Skeletal muscle tissue (tissue), 4 donors: ENCODE data around the gene OR2V2. TPM values are rescaled to one million over a fixed set of nuclear protein-coding genes. Genes with fewer than 3 reads are reported as not detected.
A peak's percentile ranks its signal among the peaks of the same experiment; 100 is the strongest.
"Not testable (repeated sequence)": the region's sequence is repeated elsewhere in the genome, so short reads cannot be mapped to it uniquely, and the experiment has no call there.

Experiments used
- H3K27ac ChIP-seq: one replicate; pipeline ENCODE4 v1.7.0; 2013; ENCODE audit warnings: mild to moderate bottlenecking, low read depth, low read length, inconsistent platforms
- H3K27me3 ChIP-seq, 3 donors: one replicate each; pipeline ENCODE4 v1.7.0; 2013; ENCODE audit warnings: low read length in 3 of 3; ENCODE audit not compliant: control insufficient read depth in 3 of 3, insufficient read depth in 3 of 3
- H3K36me3 ChIP-seq, 3 donors: one replicate each; pipeline ENCODE4 v1.7.0; 2013; ENCODE audit warnings: low read length in 3 of 3; ENCODE audit not compliant: control insufficient read depth in 3 of 3, insufficient read depth in 3 of 3
- H3K4me1 ChIP-seq, 3 donors: one replicate each; pipeline ENCODE4 v1.7.0; 2013; ENCODE audit warnings: low read length in 3 of 3, mild to moderate bottlenecking in 3 of 3; ENCODE audit not compliant: control insufficient read depth in 3 of 3, insufficient read depth in 3 of 3
- H3K4me3 ChIP-seq, 3 donors: one replicate each; pipeline ENCODE4 v1.7.0; 2013; ENCODE audit warnings: low read length in 3 of 3
- H3K9ac ChIP-seq, 3 donors: one replicate each; pipeline ENCODE4 v1.7.0; 2013; ENCODE audit warnings: low read length in 3 of 3, mild to moderate bottlenecking in 3 of 3, moderate library complexity in 2 of 3, low read depth in 1 of 3
- H3K9me3 ChIP-seq, 3 donors: one replicate each; pipeline ENCODE4 v1.7.0; 2013; ENCODE audit warnings: low read length in 3 of 3; ENCODE audit not compliant: control insufficient read depth in 3 of 3
- total RNA-seq: library from RNA; depleted of rRNA; stranded (reverse); fragments of >200 nt; gene quantifications from one replicate; pipeline ENCODE4 v1.2.3, GENCODE V29; 2014
- donor health status: Osteomylitis.

Gene OR2V2
- total RNA-seq, 1 donor from 2014 or later = not detected

- H3K36me3 ChIP-seq = no peaks in the 10 kb centered on the region
- no peak overlapping the region for H3K9ac ChIP-seq
- H3K9me3 ChIP-seq = no peaks in the 10 kb centered on the region
- peaks cover 0 to 14% (median 7%) of the 10 kb centered on the region in 3 donors for H3K4me1 ChIP-seq
- H3K4me3 ChIP-seq = no peak overlapping the region
- peaks cover 0 to 9% (median 5%) of the 10 kb centered on the region in 3 donors for H3K27me3 ChIP-seq
- no peak overlapping the region for H3K27ac ChIP-seq
These were observed 11.5 kb downstream of the OR2V2 start for GRCh38 chr5:181158869-181159268.

- H3K27ac ChIP-seq = no peak overlapping the region
- H3K4me3 ChIP-seq = no peak overlapping the region
- no peaks in the 10 kb centered on the region for H3K9me3 ChIP-seq
- H3K36me3 ChIP-seq = no peaks in the 10 kb centered on the region
- peak overlapping the region in 1 of 3 donors; percentile 3 for H3K9ac ChIP-seq
- H3K4me1 ChIP-seq = peaks cover 0 to 14% (median 7%) of the 10 kb centered on the region in 3 donors
- peaks cover 4 to 12% (median 8%) of the 10 kb centered on the region in 3 donors for H3K27me3 ChIP-seq
These were observed 12.1 kb downstream of the OR2V2 start for GRCh38 chr5:181159286-181160151.

GRCh38 chr5:181160152-181160754, 12.9 kb downstream of the OR2V2 start:
- Histone ChIP-seq H3K9me3 (no peaks in the 10 kb centered on the region), H3K4me3 (peak overlapping the region; percentile 30 to 41 (median 40)), H3K27me3 (peaks cover 6 to 15% (median 11%) of the 10 kb centered on the region in 3 donors), H3K36me3 (no peaks in the 10 kb centered on the region), H3K9ac (no peak overlapping the region), H3K27ac (peak overlapping the region; percentile 36), H3K4me1 (peaks cover 0 to 14% (median 7%) of the 10 kb centered on the region in 3 donors)

GRCh38 chr5:181160755-181161533, 13.6 kb downstream of the OR2V2 start:
- H3K4me3 ChIP-seq, H3K36me3 ChIP-seq, H3K9ac ChIP-seq, H3K27ac ChIP-seq, H3K9me3 ChIP-seq: not testable (repeated sequence)
- Histone ChIP-seq H3K4me1 (peaks cover 0 to 14% (median 7%) of the 10 kb centered on the region in 3 donors), H3K27me3 (peaks cover 11 to 17% (median 11%) of the 10 kb centered on the region in 3 donors)

GRCh38 chr5:181161534-181162175, 14.3 kb downstream of the OR2V2 start:
- Histone ChIP-seq H3K9ac (no peak overlapping the region), H3K9me3 (no peaks in the 10 kb centered on the region), H3K4me3 (no peak overlapping the region), H3K27ac (no peak overlapping the region), H3K36me3 (no peaks in the 10 kb centered on the region), H3K27me3 (peaks cover 11 to 23% (median 11%) of the 10 kb centered on the region in 3 donors), H3K4me1 (peaks cover 0 to 14% (median 7%) of the 10 kb centered on the region in 3 donors)

GRCh38 chr5:181163487-181164075, 16.2 kb downstream of the OR2V2 start:
- H3K27me3 ChIP-seq = peaks cover 20 to 36% (median 21%) of the 10 kb centered on the region in 3 donors
- peaks cover 0 to 14% (median 7%) of the 10 kb centered on the region in 3 donors for H3K4me1 ChIP-seq
- H3K9ac ChIP-seq = no peak overlapping the region
- H3K9me3 ChIP-seq = no peaks in the 10 kb centered on the region
- no peaks in the 10 kb centered on the region for H3K36me3 ChIP-seq
- no peak overlapping the region for H3K27ac ChIP-seq
- no peak overlapping the region for H3K4me3 ChIP-seq

- Histone ChIP-seq H3K27me3 (peaks cover 27 to 42% (median 28%) of the 10 kb centered on the region in 3 donors), H3K4me3 (no peak overlapping the region), H3K4me1 (peaks cover 0 to 14% (median 7%) of the 10 kb centered on the region in 3 donors), H3K27ac (no peak overlapping the region), H3K9me3 (no peaks in the 10 kb centered on the region), H3K9ac (no peak overlapping the region), H3K36me3 (no peaks in the 10 kb centered on the region)
These were observed 16.9 kb downstream of the OR2V2 start for GRCh38 chr5:181164076-181164952.

- Histone ChIP-seq H3K27me3 (peaks cover 52 to 65% (median 55%) of the 10 kb centered on the region in 3 donors), H3K27ac (no peak overlapping the region), H3K9me3 (no peaks in the 10 kb centered on the region), H3K4me1 (peaks cover 0 to 5% (median 2%) of the 10 kb centered on the region in 3 donors), H3K9ac (no peak overlapping the region), H3K4me3 (no peak overlapping the region), H3K36me3 (no peaks in the 10 kb centered on the region)
These were observed 19.7 kb downstream of the OR2V2 start for GRCh38 chr5:181166812-181167733.
